ENCODE measurements around the gene PLOD3.
"Not testable (repeated sequence)": the region's sequence is repeated elsewhere in the genome, so short reads cannot be mapped to it uniquely, and the experiment has no call there.

The PLOD3 gene

DNA sequence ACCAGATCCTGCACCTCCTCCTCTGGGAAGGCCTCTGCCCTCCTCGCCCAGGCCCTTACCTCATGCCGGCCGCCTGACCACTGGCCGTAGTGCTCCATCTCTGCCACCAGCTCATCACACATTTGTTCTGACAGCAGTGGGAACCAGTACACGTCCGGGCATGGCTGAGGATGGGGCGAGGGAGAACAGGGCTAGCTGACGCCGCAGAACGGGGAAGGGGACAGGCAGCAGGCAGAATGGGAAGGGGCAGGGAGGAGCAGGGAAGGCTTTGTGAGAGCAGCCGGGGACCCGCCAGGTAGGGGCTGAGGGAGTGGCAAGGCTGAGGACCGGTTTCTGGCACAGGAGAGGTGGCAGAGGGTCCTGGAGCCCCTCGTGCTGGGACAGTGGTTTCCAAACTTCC lies 8.6 kb downstream of the PLOD3 start:
- no peak for DNase-seq (ENCODE audit: low spot score)
- Mint-ChIP-seq H3K4me3 (no peak overlapping the region), H3K4me1 (ENCODE audit: low read depth) (peaks cover under 1% of the 10 kb centered on the region), H3K9me3 (no peaks in the 10 kb centered on the region), H3K36me3 (ENCODE audit: low read depth) (peaks cover 14% of the 10 kb centered on the region), H3K27ac (no peak overlapping the region), H3K27me3 (ENCODE audit: low read depth) (peaks cover 3% of the 10 kb centered on the region)

- Mint-ChIP-seq H3K27me3 (ENCODE audit: low read depth) (peaks cover 11% of the 10 kb centered on the region), H3K27ac (peak overlapping the region; percentile 35), H3K4me3 (no peak overlapping the region), H3K36me3 (ENCODE audit: low read depth) (peaks cover 14% of the 10 kb centered on the region), H3K4me1 (ENCODE audit: low read depth) (peaks cover 3% of the 10 kb centered on the region), H3K9me3 (no peaks in the 10 kb centered on the region)
- no peak for DNase-seq (ENCODE audit: low spot score)
Observed at GRCh38 chr7:101207459-101207858, 9.9 kb downstream of the PLOD3 start.

DNA sequence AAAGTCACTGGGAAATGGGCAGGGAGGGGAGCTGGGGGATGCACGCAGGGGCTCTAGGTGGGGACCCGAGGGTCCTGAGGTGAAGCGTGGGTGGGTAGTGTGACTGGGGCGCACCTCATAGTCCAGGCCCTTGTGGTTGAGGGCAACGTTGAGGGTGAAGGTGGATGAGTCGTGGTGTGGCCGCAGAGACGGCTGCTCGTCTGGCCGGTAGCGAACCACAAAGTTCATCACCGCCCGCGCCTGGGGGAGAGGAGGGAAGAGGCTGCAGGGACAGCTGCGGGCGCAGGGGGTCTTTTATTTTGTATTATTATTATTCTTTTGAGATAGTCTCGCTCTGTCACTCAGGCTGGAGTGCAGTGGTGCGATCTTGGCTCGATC lies 10.7 kb downstream of the PLOD3 start:
- Mint-ChIP-seq H3K4me1 (ENCODE audit: low read depth) (peaks cover 3% of the 10 kb centered on the region), H3K27ac (no peak overlapping the region), H3K36me3 (ENCODE audit: low read depth) (peaks cover 14% of the 10 kb centered on the region), H3K9me3 (no peaks in the 10 kb centered on the region), H3K4me3 (no peak overlapping the region), H3K27me3 (ENCODE audit: low read depth) (peaks cover 15% of the 10 kb centered on the region)
- DNase-seq (ENCODE audit: low spot score) = no peak

GRCh38 chr7:101205901-101206664 lies 11.3 kb downstream of the PLOD3 start:
- H3K36me3 Mint-ChIP-seq (ENCODE audit: low read depth) = peaks cover 14% of the 10 kb centered on the region
- peak overlapping the region; percentile 52 for H3K27ac Mint-ChIP-seq

GRCh38 chr7:101203740-101204738 lies 13.3 kb downstream of the PLOD3 start:
- H3K27ac Mint-ChIP-seq = peak overlapping the region; percentile 63
- H3K9me3 Mint-ChIP-seq = not testable (repeated sequence)

More at GRCh38 chr7:101205901-101206664, 11.3 kb downstream of the PLOD3 start:
- DNase-seq (ENCODE audit: low spot score) = no peak
- Mint-ChIP-seq H3K4me1 (ENCODE audit: low read depth) (peaks cover 3% of the 10 kb centered on the region), H3K27me3 (ENCODE audit: low read depth) (peaks cover 21% of the 10 kb centered on the region), H3K4me3 (no peak overlapping the region), H3K9me3 (no peaks in the 10 kb centered on the region)

GRCh38 chr7:101202603-101202918 lies 14.8 kb downstream of the PLOD3 start:
- Mint-ChIP-seq H3K27ac (no peak overlapping the region), H3K36me3 (ENCODE audit: low read depth) (peaks cover 4% of the 10 kb centered on the region), H3K27me3 (ENCODE audit: low read depth) (peaks cover 35% of the 10 kb centered on the region), H3K4me3 (no peak overlapping the region), H3K9me3 (no peaks in the 10 kb centered on the region), H3K4me1 (ENCODE audit: low read depth) (peaks cover 6% of the 10 kb centered on the region)
- DNase-seq (ENCODE audit: low spot score) = no peak

More at GRCh38 chr7:101203740-101204738, 13.3 kb downstream of the PLOD3 start:
- DNase-seq (ENCODE audit: low spot score); H3K4me1 Mint-ChIP-seq (ENCODE audit: low read depth): not testable (repeated sequence)
- peaks cover 11% of the 10 kb centered on the region for H3K36me3 Mint-ChIP-seq (ENCODE audit: low read depth)
- peak overlapping the region; percentile 58 for H3K4me3 Mint-ChIP-seq
- H3K27me3 Mint-ChIP-seq (ENCODE audit: low read depth) = peaks cover 33% of the 10 kb centered on the region

- Mint-ChIP-seq H3K27me3 (ENCODE audit: low read depth) (peaks cover 35% of the 10 kb centered on the region), H3K4me1 (ENCODE audit: low read depth) (peaks cover 6% of the 10 kb centered on the region), H3K9me3 (no peaks in the 10 kb centered on the region), H3K36me3 (ENCODE audit: low read depth) (peaks cover 4% of the 10 kb centered on the region), H3K4me3 (no peak overlapping the region), H3K27ac (no peak overlapping the region)
- DNase-seq (ENCODE audit: low spot score) = no peak
Observed at GRCh38 chr7:101201695-101202602, 15.4 kb downstream of the PLOD3 start.

DNA sequence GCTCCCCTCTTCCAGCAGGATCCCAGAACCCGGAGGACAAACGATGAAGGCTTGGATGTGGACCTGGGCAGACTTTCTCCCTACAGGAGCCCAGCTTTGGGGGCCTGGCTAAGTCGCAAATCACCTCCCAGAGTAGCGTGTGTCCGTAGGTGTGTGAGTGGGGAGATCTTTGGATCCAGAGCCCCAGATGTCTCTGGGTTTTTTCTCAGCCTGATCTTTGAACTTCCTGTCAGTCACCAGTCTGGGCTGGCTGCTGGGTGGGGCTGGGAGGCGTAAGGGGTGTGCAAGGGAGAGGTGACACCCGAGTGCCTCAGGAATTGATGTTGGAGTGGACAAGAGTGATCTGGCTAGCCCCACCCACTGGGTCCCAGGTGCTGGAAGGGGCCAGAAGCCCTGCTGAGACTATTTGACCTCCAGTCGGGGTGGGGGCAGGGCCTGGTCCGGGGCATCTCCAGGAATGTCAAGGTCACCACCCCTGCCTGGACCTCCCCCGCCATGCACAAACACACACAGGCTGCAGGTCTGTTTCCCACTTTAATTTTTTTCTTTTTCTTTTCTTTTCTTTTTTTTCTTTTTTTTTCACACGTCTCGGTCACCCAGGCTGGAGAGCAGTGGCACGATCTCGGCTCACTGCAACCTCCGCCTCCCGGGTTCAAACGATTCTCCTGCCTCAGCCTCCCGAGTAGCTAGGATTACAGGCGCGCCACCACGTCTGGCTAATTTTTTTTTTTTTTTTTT lies 16.4 kb downstream of the PLOD3 start, which contains the start of gene MOGAT3:
Gene MOGAT3 (minus strand): TSS at position 175 of the 738 bp plus-strand sequence. CDS start 182 bp downstream, outside the sequence.
- Mint-ChIP-seq H3K4me3 (no peak within 1 kb of the TSS), H3K27ac (no peak within 1 kb of the TSS), H3K4me1 (ENCODE audit: low read depth) (peaks cover 6% of the 10 kb centered on the region), H3K27me3 (ENCODE audit: low read depth) (peaks cover 35% of the 10 kb centered on the region), H3K9me3 (no peaks in the 10 kb centered on the region), H3K36me3 (ENCODE audit: low read depth) (peaks cover 1% of the 10 kb centered on the region)
- DNase-seq (ENCODE audit: low spot score) = no peak

DNA sequence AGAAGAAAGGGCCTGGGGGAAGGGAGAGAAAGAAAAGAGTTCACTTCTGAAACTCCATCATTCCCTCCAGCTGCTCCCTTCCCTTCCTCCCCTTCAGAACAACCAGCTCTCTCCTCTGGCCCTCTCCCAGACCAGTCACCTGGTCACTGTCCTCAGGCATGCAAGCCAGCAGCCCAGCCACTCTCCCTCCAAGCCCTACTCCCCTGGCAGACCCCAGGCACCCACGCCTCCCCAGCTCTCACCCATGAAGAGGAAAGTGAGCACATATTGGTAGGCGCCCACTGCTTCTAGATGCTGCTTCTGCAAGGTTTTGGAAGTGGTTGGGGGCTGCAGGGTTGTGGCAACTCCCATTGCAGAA lies 16.9 kb downstream of the PLOD3 start:
- H3K4me3 Mint-ChIP-seq = no peak overlapping the region
- no peaks in the 10 kb centered on the region for H3K9me3 Mint-ChIP-seq
- peaks cover 35% of the 10 kb centered on the region for H3K27me3 Mint-ChIP-seq (ENCODE audit: low read depth)
- no peak for DNase-seq (ENCODE audit: low spot score)
- H3K4me1 Mint-ChIP-seq (ENCODE audit: low read depth) = peaks cover 6% of the 10 kb centered on the region
- H3K36me3 Mint-ChIP-seq (ENCODE audit: low read depth) = no peaks in the 10 kb centered on the region
- no peak overlapping the region for H3K27ac Mint-ChIP-seq

- not testable (repeated sequence) for DNase-seq (ENCODE audit: low spot score); H3K4me3 Mint-ChIP-seq; H3K9me3 Mint-ChIP-seq; H3K4me1 Mint-ChIP-seq (ENCODE audit: low read depth); H3K36me3 Mint-ChIP-seq (ENCODE audit: low read depth); H3K27ac Mint-ChIP-seq
- H3K27me3 Mint-ChIP-seq (ENCODE audit: low read depth) = peaks cover 38% of the 10 kb centered on the region
Observed at GRCh38 chr7:101199522-101199921, 17.9 kb downstream of the PLOD3 start.

DNA sequence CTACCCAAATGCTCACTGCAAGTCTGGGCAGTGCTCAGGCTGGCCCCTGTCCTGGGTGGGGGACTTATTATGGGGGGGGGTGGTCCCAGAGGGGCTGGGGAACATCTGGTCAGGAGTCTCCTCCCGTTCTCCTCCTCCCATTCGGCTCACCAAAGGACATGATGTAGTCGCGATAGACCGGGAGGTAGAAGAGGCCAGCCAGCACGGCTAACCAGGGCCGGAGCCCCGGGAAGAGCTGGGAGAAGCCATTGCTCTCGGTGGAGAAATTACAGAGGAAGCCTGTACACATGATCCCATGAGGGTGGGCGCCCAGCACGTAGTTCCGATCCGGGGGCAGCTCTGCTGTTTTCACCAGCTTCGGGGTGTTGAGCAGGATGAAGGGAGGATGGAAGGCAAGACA lies 18.9 kb downstream of the PLOD3 start:
- peaks cover 3% of the 10 kb centered on the region for H3K4me1 Mint-ChIP-seq (ENCODE audit: low read depth)
- no peaks in the 10 kb centered on the region for H3K9me3 Mint-ChIP-seq
- H3K36me3 Mint-ChIP-seq (ENCODE audit: low read depth) = no peaks in the 10 kb centered on the region
- peaks cover 33% of the 10 kb centered on the region for H3K27me3 Mint-ChIP-seq (ENCODE audit: low read depth)
- no peak overlapping the region for H3K4me3 Mint-ChIP-seq
- DNase-seq (ENCODE audit: low spot score) = no peak
- H3K27ac Mint-ChIP-seq = no peak overlapping the region

DNA sequence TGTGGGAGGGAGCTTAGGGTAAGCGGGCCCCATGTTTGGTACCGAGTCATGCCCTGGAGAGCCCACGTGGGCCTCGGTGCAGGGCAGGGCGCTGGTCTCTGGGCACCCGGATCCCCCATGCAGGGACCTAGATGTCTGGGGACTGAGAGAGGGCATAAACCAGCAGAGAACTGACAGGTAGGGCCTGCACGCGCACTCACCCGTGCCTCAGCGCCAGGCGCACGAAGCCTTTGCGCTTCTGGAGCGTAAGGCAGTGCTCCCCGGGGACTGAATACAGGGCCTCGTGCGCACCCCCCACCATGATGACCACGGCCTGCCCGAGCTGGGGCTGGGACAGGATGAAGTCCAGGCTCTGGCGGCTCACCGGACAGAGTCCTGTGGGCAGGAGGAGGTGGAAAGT lies 19.4 kb downstream of the PLOD3 start:
- H3K27me3 Mint-ChIP-seq (ENCODE audit: low read depth) = peaks cover 32% of the 10 kb centered on the region
- no peaks in the 10 kb centered on the region for H3K36me3 Mint-ChIP-seq (ENCODE audit: low read depth)
- no peak overlapping the region for H3K4me3 Mint-ChIP-seq
- no peaks in the 10 kb centered on the region for H3K9me3 Mint-ChIP-seq
- H3K27ac Mint-ChIP-seq = no peak overlapping the region
- H3K4me1 Mint-ChIP-seq (ENCODE audit: low read depth) = peaks cover 3% of the 10 kb centered on the region
- no peak for DNase-seq (ENCODE audit: low spot score)

- Mint-ChIP-seq H3K36me3 (ENCODE audit: low read depth) (no peaks in the 10 kb centered on the region), H3K4me1 (ENCODE audit: low read depth) (peaks cover 2% of the 10 kb centered on the region), H3K27me3 (ENCODE audit: low read depth) (peaks cover 15% of the 10 kb centered on the region), H3K9me3 (no peaks in the 10 kb centered on the region), H3K27ac (no peak overlapping the region), H3K4me3 (no peak overlapping the region)
- DNase-seq (ENCODE audit: low spot score) = no peak
Observed at GRCh38 chr7:101195884-101196283, 21.5 kb downstream of the PLOD3 start.

All from T-helper 2 cell treated with Interferon-gamma antibody and Interleukin-4, amounts not matched to agents 5 μg/mL and 100 μg/mL, for 36 hours (primary cell).